NCI-H2107 (cell line): ENCODE data around the gene RAMP3.
"Not testable (repeated sequence)": the region's sequence is repeated elsewhere in the genome, so short reads cannot be mapped to it uniquely, and the experiment has no call there.

ENCODE experiments used
- DNase-seq: peaks from one replicate; lab custom pipeline; 2025; lab: John Stamatoyannopoulos, UW

Gene RAMP3

GRCh38 chr7:45157653-45158401 lies at the start of gene RAMP3:
Gene RAMP3, plus strand, starts transcription at chr7:45157791. Its CDS starts 38 bp downstream, at chr7:45157829.
- no peak for DNase-seq

GRCh38 chr7:45108863-45109262 lies 48.7 kb upstream of the RAMP3 start:
- DNase-seq = no peak

GRCh38 chr7:45111298-45112223 lies 46.0 kb upstream of the RAMP3 start, which contains the start of gene TBRG4:
Gene TBRG4, minus strand, starts transcription at chr7:45111697. Its CDS starts 2,460 bp downstream, at chr7:45109237.
- peak; percentile 95 for DNase-seq

GRCh38 chr7:45112648-45113047 lies 44.9 kb upstream of the RAMP3 start:
- DNase-seq = no peak

- DNase-seq = not testable (repeated sequence)
These were observed 43.3 kb upstream of the RAMP3 start for GRCh38 chr7:45114257-45114656.

- no peak for DNase-seq
These were observed 42.7 kb upstream of the RAMP3 start for GRCh38 chr7:45114926-45115325.

- no peak for DNase-seq
These were observed 41.5 kb upstream of the RAMP3 start for GRCh38 chr7:45116048-45116447.

- no peak for DNase-seq
These were observed 40.0 kb upstream of the RAMP3 start for GRCh38 chr7:45117582-45117981.

- no peak for DNase-seq
These were observed 39.3 kb upstream of the RAMP3 start for GRCh38 chr7:45118292-45118691.

GRCh38 chr7:45118889-45119331 lies 38.7 kb upstream of the RAMP3 start:
- DNase-seq = no peak

GRCh38 chr7:45119550-45119949 lies 38.0 kb upstream of the RAMP3 start:
- no peak for DNase-seq

GRCh38 chr7:45122975-45123860 lies 34.4 kb upstream of the RAMP3 start:
- DNase-seq = no peak

- DNase-seq = no peak
These were observed 33.5 kb upstream of the RAMP3 start for GRCh38 chr7:45123913-45124710.

GRCh38 chr7:45125193-45125904 lies 32.2 kb upstream of the RAMP3 start:
- no peak for DNase-seq

- no peak for DNase-seq
These were observed 31.4 kb upstream of the RAMP3 start for GRCh38 chr7:45126201-45126600.

GRCh38 chr7:45126920-45127319 lies 30.7 kb upstream of the RAMP3 start:
- no peak for DNase-seq

GRCh38 chr7:45129181-45129800 lies 28.3 kb upstream of the RAMP3 start:
- no peak for DNase-seq

GRCh38 chr7:45129906-45130305 lies 27.7 kb upstream of the RAMP3 start:
- no peak for DNase-seq

- DNase-seq = no peak
These were observed 26.7 kb upstream of the RAMP3 start for GRCh38 chr7:45130910-45131309.

GRCh38 chr7:45131891-45132290 lies 25.7 kb upstream of the RAMP3 start:
- no peak for DNase-seq
